Neutrophil (primary cell): Measurements from ENCODE around the gene GTPBP1.

Source experiments
- H3K27ac ChIP-seq: fragments of 200-600 bp; sonication (generic); 2 replicates; pipeline ENCODE4 v1.5.1; 2016; ENCODE audit warnings: mild to moderate bottlenecking, moderate library complexity
- H3K27me3 ChIP-seq: fragments of 200-600 bp; sonication (generic); 2 replicates; pipeline ENCODE4 v1.6.0; 2016; ENCODE audit warnings: mild to moderate bottlenecking
- H3K36me3 ChIP-seq: fragments of 200-600 bp; sonication (generic); 2 replicates; pipeline ENCODE4 v1.5.1; 2017
- H3K4me1 ChIP-seq, 2 experiments: fragments of 200-600 bp in 1 of 2; sonication (generic) in 1 of 2; 1 replicate in 1 of 2; 2 replicates in 1 of 2; pipeline versions ENCODE4 v1.5.1 to v1.6.1; 2013 to 2016; ENCODE audit warnings: low read depth in 1 of 2, low read length in 1 of 2, mild to moderate bottlenecking in 1 of 2, moderate library complexity in 1 of 2; ENCODE audit not compliant: control insufficient read depth in 1 of 2, insufficient read depth in 1 of 2
- H3K4me3 ChIP-seq, 2 experiments: fragments of 200-600 bp in 1 of 2; sonication (generic) in 1 of 2; 1 replicate in 1 of 2; 2 replicates in 1 of 2; pipeline ENCODE4 v1.5.1; 2013 to 2016; ENCODE audit warnings: low read depth in 1 of 2, low read length in 1 of 2, mild to moderate bottlenecking in 1 of 2, moderate library complexity in 1 of 2
- H3K9me3 ChIP-seq: fragments of 200-600 bp; sonication (generic); 2 replicates; pipeline ENCODE4 v1.5.1; 2016
- TF ChIP-seq, protein P1 (sequence below): fragments of 200-600 bp; sonication (generic); IDR thresholded peaks from 2 replicates; pipeline ENCODE4 v1.5.1; 2016; ENCODE audit warnings: antibody characterized with exemption

The GTPBP1 gene

DNA sequence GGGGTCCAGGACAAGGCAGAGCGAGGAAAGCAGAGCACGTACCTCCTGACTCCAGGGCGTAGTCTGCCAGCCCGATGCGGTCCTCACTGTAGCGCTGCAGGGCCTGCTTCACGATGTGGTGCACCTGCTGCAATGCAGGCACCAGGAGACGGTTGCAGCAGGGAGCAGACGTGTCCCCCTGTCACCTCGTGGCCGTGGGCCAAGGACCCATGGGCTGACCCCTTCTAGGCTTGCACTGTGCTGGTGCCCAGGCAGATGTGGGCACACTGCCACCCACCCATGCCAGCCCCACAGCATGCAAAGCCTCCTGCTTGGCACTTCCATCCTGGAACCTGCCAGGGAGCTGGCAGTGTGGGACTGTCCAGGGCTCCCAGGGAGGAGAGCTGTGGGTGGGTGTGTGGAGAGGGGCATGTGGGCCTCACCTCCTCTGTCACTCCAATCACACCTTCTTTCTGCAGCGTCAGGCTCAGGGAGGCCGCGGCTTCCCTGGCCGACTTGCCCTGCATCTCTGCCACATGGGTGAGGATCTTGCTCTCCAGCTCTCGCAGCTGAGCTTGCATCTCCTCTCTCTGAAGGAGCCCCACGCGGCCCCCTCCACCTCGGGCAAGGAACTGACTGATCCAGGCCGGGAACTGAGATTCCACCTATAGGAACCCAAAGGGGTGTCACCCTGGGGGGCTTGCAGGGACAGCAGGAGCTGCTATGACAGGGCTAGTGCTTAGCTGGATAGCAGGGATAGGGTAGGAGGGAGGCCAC, 33.7 kb downstream of the GTPBP1 start:
- Histone ChIP-seq H3K4me1 (no peaks in the 10 kb centered on the region), H3K36me3 (peaks cover 100% of the 10 kb centered on the region)
- TF ChIP-seq, protein P1, sequence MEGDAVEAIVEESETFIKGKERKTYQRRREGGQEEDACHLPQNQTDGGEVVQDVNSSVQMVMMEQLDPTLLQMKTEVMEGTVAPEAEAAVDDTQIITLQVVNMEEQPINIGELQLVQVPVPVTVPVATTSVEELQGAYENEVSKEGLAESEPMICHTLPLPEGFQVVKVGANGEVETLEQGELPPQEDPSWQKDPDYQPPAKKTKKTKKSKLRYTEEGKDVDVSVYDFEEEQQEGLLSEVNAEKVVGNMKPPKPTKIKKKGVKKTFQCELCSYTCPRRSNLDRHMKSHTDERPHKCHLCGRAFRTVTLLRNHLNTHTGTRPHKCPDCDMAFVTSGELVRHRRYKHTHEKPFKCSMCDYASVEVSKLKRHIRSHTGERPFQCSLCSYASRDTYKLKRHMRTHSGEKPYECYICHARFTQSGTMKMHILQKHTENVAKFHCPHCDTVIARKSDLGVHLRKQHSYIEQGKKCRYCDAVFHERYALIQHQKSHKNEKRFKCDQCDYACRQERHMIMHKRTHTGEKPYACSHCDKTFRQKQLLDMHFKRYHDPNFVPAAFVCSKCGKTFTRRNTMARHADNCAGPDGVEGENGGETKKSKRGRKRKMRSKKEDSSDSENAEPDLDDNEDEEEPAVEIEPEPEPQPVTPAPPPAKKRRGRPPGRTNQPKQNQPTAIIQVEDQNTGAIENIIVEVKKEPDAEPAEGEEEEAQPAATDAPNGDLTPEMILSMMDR: no peak

DNA sequence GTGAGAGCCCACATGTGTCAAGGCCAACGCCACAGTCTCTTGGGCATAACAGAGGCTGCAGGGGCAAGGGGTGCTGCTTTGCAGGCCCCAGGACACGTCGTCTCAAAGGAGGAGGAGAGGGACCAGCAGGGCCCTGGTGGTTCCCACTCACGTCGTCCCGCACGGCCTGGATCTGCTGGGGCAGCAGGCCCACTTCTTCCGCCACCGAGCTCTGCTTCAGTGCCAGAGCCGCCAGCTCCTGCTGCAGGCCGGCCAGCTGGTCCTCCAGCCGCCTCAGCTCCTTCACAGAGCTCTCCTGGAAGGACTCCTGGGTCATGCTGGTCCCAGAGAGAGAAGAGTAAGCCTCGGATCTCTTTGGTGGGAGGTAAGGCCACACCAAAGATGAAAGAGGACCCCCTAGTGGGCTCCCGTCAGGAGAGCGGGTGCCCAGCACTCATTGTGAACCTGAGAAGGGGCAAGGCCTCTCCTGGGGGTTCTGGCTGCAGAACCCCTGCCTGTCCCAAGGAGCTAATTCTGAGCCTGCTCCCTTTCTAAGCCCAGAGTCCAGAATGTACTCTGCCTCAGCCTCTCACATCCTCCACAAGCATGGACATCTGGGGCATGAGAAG, 34.5 kb downstream of the GTPBP1 start:
- Histone ChIP-seq H3K27ac (peak overlapping the region; percentile 39), H3K4me1 (no peaks in the 10 kb centered on the region)

More for the DNA sequence above, 33.7 kb downstream of the GTPBP1 start:
- H3K27me3 ChIP-seq: no peaks in the 10 kb centered on the region
- H3K4me3 ChIP-seq: no peak overlapping the region
- H3K9me3 ChIP-seq: no peaks in the 10 kb centered on the region
- H3K27ac ChIP-seq: peak overlapping the region; percentile 79

DNA sequence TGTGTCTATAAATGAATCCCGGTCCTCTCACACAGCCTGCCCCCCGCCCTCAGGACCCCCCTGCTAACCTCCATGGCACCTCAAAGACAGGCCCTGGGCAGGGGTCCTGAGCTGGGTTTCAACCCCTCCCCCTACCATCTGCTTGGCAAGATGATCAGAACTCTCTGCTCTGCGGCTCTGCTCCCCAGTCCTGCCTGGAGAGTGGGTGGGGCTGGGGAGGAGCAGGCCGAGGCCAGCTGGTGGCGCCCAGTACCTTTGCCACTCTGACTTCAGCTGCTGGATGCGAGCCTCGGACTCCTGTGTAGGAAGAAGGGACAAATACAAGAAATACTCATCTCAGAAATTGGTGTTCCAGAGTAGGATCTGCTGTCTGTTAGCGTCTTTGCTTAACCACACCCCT, 35.0 kb downstream of the GTPBP1 start:
- Histone ChIP-seq H3K36me3 (peaks cover 100% of the 10 kb centered on the region), H3K4me1 (no peaks in the 10 kb centered on the region), H3K27me3 (no peaks in the 10 kb centered on the region), H3K9me3 (no peaks in the 10 kb centered on the region), H3K4me3 (no peak overlapping the region), H3K27ac (peak overlapping the region; percentile 39)
- TF ChIP-seq, protein P1: no peak

More for the DNA sequence above, 34.5 kb downstream of the GTPBP1 start:
- Histone ChIP-seq H3K36me3 (peaks cover 100% of the 10 kb centered on the region), H3K9me3 (no peaks in the 10 kb centered on the region), H3K4me3 (no peak overlapping the region), H3K27me3 (no peaks in the 10 kb centered on the region)
- TF ChIP-seq, protein P1: no peak

DNA sequence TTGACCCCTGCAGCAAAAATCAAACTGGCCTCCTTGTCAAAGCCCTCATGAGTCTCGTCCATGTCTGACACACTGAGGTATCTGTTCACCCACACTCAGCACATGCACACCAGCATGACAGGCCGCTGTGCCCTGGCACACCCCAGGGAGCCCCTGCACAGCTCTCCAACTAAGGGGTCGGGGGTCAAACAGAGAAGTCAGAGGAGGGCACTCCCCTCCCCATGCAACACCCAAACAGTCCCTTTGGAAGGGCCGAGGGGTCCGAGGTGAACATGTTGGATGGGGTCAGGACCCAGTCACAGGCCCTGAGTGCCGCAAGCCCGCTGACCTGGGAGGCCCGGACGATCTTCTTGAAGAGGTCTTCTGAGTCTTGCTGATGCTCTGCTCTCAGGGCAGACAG, 35.4 kb downstream of the GTPBP1 start:
- Histone ChIP-seq H3K27me3 (no peaks in the 10 kb centered on the region), H3K4me1 (no peaks in the 10 kb centered on the region), H3K27ac (peak overlapping the region; percentile 39), H3K4me3 (no peak overlapping the region), H3K9me3 (no peaks in the 10 kb centered on the region), H3K36me3 (peaks cover 100% of the 10 kb centered on the region)
- TF ChIP-seq, protein P1: no peak

DNA sequence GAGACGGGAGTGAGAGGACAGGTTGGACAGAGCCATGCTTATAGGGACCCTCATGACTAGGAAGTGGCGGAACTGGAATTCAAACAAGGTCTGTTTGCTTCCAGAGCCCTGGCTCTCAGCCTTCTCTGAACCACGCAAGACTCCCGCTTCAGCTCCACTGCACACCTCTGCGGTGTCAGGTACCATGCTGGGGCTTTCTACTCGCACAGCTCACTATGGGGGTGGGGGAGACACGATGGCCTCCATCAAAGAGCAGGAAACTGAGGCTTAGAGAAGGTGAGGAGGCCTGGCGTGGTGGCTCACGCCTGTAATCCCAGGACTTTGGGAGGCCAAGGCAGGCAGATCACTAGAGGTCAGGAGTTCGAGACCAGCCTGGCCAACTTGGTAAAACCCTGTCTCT, 35.8 kb downstream of the GTPBP1 start:
- Histone ChIP-seq H3K4me1 (no peaks in the 10 kb centered on the region), H3K27ac (peak overlapping the region; percentile 39), H3K27me3 (no peaks in the 10 kb centered on the region), H3K36me3 (peaks cover 100% of the 10 kb centered on the region), H3K4me3 (no peak overlapping the region), H3K9me3 (no peaks in the 10 kb centered on the region)
- TF ChIP-seq, protein P1: no peak
